Kasumi-1 (cell line): ENCODE data around the gene ZEB2.

Experiments
- DNase-seq, 2 experiments: peaks; one replicate each; lab custom pipeline; 2025; lab: John Stamatoyannopoulos, UW

The ZEB2 gene

GRCh38 chr2:144357623-144358373 lies 162.1 kb downstream of the ZEB2 start:
- no peak for DNase-seq

- no peak for DNase-seq
Measured at GRCh38 chr2:144356402-144356801, 163.5 kb downstream of the ZEB2 start.

GRCh38 chr2:144354953-144355352 lies 165.0 kb downstream of the ZEB2 start:
- no peak for DNase-seq

- no peak for DNase-seq
Measured at GRCh38 chr2:144351687-144352086, 168.2 kb downstream of the ZEB2 start.

GRCh38 chr2:144350151-144350802 lies 169.6 kb downstream of the ZEB2 start:
- no peak for DNase-seq

GRCh38 chr2:144349674-144350073 lies 170.2 kb downstream of the ZEB2 start:
- DNase-seq = no peak

- DNase-seq = no peak
Measured at GRCh38 chr2:144348846-144349245, 171.1 kb downstream of the ZEB2 start.

- DNase-seq = no peak
Measured at GRCh38 chr2:144346229-144346628, 173.7 kb downstream of the ZEB2 start.

GRCh38 chr2:144343145-144343544 lies 176.8 kb downstream of the ZEB2 start:
- no peak for DNase-seq

GRCh38 chr2:144341538-144341937 lies 178.4 kb downstream of the ZEB2 start:
- DNase-seq = no peak

GRCh38 chr2:144339048-144339447 lies 180.9 kb downstream of the ZEB2 start:
- no peak for DNase-seq

GRCh38 chr2:144334551-144334950 lies 185.4 kb downstream of the ZEB2 start:
- no peak for DNase-seq
